GM21786 (cell line): Measurements from ENCODE around the gene NR1H3.

Source experiments
- ATAC-seq: cut with Tn5 transposase; IDR thresholded peaks from one replicate; pipeline ENCODE4 v1.9.1; 2021; ENCODE audit not compliant: unreplicated experiment

The NR1H3 gene

DNA sequence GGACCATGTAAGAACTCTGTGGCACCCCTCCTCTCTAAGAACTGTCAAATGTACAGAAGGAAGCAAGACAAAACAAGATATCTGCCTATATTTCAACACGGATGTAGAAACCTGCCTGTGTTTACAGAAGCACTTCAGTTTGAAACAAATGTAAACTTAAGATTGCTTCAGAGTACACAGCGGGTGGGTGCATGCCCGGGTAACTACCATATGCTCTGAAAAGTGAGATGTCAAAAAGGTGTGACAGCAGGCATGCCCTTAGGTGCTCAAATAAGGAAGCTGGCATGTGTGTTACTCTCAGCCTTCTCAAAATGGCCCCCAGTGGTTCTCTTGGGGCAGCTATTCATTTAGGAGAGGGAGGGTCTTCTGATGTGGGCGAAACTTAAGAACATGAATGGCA, 14.3 kb upstream of the NR1H3 start:
- ATAC-seq: no peak

DNA sequence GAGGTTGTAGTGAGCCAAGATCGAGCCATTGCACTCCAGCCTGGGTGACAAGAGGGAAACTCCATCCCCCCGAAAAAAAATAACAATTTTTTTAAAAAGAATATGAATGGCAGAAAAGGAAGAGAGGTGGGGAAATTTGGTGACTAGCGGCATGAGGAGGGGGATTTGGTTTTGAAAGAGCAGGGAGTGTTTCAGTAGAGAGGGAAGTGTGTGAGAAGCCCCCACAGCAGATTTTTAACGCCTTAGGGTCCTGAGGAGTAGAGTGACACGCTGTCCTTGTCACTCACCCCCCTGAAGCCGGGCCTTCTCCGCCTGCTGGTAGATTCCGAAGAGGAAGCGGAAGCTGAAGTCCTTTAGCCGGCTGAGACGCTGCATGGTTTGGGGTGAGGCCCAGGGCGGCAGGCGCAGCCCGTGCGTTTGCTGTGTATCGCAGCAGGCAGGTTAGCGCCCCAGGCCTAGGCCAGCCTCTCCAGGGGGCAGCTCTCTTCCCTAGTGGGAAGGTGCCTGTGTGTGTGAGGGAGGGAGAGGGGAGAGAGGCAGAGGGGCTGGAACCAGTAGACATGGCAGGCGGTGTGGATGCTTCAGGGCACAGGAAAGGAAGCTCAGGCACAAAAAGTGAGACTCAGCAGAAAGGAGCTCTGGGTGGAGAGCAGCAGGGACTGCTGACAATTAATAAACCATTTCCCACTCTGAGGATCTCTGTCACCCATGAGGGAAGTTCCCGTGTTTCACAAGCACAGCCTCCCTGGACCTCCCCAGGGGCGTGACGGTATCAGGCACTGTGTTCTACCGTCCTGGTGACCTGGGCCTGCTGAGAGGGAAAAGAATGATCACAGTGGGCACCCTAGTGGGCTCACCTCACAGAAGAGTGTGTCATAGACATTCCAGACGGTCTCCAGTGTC, 13.1 kb upstream of the NR1H3 start:
- no peak for ATAC-seq

DNA sequence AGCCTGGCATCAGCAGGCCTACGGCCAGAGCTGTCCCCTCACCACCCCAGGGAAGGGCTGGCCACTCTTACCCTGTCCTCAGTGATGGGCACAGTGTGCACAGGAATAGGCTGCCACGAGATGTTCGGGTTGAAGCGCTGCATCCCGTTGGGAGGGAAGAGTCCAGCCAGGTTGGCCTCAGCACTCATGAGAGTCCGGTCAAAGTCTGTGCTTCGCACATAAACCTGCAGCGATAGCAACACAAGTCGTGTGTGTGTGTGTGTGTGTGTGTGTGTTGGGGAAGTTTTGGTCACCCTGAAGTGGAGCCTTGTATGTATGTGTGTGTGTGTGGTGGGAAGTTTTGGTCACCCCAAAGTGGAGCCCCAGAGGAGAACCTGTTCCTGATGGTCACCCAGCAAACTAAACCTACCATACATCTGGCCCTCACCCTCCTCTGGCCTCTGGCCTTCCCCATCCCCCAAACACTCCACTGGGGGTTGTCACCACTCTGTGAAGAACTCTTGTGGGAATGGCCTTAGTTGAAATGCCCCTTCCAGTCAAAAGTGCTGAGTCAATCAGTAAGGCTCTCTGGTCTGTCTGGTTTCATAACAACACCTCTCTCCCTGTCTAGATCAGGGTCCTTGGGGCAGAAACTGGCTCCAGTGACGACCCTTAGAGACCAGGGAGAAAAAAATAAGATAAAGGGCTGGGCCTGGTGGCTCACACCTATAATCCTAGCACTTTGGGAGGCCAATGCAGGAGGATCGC, 12.0 kb upstream of the NR1H3 start:
- no peak for ATAC-seq

DNA sequence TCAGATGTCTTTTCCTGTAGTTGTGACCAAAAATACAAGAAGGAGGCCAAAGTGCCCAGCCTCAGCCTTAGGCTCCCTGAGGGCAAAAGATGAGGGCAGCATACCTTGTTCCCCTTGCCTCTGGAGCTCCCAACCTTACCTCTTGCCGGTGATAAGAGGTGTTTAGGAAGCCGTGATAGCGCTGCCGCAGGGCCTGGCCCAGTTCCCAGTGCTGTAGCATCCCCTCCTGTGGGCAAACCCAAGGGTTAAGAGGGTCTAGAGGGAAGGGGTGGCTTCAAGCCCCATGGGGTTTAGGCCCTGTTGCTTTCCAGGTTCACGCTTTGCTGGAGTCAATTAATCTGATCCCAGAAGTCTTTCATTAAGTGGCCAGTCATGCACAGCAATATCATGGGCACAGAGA, 10.3 kb upstream of the NR1H3 start:
- ATAC-seq: no peak

DNA sequence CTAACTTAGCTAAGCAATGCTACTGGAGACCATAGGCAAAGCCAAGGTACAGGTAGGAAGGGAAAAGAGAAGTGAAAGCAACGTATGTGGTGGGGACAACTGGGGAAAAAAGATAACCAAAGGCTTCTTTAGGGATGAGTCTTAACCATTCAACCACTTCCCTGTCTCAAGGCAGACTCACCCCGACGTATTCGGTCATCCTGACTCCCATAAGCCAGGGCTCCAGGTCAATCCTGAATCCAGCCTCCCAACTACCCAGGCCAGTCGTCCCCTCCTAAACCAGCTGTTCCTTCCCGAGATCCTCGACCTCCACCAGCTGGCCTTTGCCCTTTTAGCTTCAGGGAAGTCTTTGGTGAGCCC, 9.5 kb upstream of the NR1H3 start:
- ATAC-seq: peak; percentile 17

DNA sequence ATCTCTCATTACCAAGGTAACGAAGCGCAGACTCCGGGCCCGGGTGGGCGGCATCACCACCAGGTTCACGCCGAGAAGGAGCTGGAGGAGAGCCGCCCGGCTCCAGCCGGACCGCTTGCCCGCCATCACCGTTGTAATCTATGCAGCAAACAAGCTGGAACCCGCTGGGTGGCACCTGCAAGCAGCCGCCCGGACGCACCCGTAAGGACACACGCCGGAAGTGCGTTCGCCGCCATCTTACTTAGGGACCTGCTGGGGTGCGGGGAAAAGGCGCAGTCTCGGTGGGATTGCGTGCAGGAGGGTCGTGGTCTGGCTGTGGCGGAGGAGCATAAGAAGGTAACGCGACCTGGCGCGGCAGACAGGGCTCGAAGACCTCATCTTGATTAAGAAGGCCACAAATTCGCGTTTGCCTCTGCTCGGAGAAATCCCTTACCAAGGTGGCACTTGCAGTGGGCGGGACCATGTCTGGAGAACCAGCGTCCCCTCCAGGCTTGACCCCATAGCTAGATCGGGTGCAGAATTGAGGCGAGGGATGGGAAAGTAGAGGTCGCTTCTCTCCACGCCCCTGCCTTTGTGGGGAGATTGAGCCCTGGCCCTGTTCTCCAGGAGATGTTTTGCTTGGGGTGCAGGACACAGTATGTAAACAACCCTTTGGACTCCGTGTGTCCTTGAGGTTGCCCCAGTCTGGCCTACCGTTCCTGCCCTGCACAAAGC, 9.0 kb upstream of the NR1H3 start, which contains the start of gene ACP2:
Gene ACP2 (minus strand): TSS at position 151 of the 714 bp plus-strand sequence. CDS start 25 bp downstream, at position 126.
- peak; percentile 90 for ATAC-seq

DNA sequence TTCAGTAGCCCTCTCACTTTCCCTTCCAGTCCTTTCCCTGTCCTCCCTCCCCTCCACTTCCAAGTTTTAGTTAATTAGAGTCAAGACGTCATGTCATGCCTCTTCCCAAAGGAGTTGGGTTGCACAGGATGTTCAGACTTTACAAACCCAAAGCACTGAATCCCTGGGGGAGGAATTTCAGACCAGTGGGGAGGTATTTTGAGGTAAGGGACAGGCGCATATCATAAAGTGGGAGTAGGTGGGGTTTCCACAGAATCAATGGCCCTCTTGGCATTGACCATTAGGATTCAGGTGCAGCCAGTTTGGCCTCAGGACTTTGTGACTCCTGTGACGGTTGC, 8.4 kb upstream of the NR1H3 start:
- ATAC-seq: no peak

DNA sequence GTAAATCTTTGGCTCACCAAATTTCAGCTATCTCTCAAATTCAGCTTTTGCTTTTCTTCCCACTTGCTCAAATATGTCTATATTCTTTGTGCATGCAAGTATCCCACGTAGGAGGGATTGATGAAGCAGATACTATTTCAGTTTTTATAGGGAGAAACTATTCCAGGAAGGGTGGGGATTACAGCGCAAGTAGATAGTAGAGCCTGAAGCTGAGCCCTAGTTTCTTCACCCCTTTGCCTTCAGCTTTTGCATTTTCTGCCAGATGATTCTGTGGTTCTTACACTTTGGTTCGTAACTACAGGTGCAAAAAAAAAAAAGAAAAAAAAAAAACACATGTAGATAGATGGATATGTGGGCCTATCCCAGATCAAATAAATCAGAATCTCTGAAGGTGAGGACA, 6.0 kb upstream of the NR1H3 start:
- ATAC-seq: no peak

DNA sequence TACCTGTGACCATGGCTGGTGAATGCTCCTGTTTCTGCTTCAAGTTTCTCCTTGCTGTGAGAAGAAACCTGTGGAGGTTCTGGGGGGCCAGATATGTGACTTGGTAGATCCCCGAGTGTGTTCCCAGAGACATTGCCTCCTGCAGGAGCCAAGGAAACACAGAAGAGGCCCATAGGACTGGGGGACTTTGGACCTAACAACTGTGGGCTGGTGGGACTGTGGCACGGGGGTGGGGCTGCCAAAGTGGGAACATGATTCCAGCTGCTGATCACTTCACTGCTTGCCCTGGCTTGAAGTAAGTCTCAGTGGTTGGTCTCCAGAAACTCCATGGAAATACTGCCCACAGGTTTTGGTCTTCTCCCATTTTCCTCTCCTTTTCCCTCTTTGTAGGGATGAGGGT, 4.1 kb upstream of the NR1H3 start:
- no peak for ATAC-seq

DNA sequence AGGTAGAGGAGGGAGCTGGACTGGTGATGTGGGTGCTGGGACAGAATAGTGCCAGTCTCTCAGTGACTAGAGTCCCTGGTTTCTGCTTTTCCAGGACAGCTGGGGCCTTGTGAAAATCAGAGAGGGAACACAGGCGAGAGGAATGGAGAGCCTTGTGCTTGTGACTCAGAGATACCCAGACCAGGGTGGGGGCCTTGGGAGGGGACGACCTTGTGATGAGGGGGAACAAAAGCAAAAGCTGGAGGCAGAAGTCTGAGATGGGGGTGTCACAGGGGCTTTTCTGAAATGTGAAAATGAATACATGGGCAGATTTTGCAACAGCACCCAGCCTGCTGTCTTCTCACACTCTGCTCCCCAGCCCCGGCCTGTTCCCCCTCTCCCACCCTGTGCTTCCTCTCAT, 3.4 kb upstream of the NR1H3 start:
- no peak for ATAC-seq

DNA sequence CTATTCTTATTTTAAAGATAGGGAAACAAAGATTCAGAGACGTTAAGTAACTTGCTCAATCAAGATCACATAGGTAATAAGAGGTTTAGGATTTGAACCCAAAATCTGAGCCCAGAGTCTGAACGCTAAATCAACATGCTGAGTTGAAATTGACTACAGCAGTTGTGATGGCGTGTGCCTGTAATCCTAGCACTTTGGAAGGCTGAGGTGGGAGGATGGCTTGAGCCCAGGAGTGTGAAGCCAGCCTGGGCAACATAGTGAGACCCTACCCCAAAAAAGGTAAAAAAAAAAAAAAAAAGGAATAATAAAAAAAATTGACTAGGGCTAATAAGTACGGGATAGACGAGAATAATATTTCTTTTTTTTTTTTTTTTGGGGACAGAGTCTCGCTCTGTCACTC, 1.4 kb upstream of the NR1H3 start:
- no peak for ATAC-seq

DNA sequence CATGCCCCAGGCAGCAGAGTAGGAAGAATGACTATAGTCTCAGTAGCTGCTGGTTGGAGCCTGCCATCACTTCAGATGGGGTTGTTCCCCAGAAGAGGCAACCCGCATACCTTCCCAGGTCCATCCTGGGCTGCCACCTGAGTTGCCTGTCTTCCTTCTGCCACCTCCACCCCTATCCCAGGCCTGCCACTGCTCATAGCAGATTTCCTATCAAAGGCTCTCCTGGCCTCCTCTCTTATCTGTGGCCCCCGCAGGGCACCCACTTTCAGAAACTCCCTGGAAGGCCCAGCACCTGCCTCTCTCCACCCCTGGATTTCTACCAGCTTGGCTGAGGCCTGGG, 649 bp upstream of the NR1H3 start:
- ATAC-seq: no peak

DNA sequence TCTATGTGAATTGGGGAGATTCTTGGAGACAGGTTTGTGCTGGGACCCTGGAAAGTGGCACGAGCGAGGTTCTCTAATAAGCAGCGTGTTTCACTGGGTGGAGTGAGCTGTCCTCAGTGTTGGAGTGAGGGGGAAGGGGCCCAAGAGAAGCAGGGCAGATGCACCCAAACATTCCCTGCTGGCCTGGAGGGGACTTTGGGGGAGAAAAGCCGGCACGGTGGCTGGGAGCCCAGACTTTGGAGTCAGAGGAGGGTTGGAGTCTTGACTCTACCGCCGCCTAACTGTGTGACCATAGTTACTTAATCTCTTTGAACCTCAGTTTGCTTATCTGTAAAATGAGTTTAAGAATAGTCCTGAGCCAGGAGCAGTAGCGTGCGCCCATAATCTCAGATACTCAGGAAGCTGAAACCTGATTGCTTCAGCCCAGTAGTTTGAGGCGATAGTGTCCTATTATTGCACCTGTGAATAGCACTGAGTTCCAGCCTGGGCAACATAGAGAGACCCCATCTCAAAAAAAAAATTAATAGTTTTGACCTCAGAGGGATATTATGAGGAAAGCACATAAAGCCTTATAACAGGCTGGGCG, 614 bp downstream of the NR1H3 start:
- ATAC-seq: no peak

DNA sequence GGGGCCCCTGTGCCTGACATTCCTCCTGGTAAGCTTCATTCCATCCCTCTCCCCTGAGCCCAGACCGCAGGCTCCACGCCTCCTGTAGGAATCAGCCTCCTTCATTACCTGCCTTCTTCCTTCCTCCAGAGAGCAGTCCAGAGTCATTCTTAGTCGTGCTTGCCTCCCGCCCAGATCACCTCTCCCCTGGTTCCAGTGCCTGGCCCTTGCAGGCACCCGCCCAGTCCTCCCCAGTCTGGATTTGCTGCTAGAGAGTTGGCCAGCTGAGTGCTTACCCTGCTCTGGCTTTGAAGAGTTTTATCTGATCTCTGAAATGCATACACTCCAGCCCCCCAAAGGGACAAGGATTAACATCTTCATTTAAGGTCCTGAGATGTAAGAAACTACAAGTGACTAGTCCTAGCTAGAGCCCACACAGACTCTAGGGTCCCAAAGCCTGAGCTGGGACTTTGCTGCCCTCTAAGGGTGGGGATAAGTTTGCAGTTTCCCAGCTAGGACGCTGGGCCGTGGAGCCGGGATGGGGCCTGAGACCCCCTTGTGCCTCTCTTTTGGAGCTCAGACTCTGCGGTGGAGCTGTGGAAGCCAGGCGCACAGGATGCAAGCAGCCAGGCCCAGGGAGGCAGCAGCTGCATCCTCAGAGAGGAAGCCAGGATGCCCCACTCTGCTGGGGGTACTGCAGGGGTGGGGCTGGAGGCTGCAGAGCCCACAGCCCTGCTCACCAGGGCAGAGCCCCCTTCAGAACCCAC, 1.6 kb downstream of the NR1H3 start:
- no peak for ATAC-seq

DNA sequence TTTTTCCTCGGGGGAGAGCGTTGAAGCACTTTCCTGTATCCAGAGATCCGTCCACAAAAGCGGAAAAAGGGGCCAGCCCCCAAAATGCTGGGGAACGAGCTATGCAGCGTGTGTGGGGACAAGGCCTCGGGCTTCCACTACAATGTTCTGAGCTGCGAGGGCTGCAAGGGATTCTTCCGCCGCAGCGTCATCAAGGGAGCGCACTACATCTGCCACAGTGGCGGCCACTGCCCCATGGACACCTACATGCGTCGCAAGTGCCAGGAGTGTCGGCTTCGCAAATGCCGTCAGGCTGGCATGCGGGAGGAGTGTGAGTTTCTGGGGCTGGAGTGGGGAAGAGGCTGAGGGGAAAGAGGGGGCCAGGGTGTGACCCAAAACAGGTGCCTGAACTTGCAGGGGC, 2.6 kb downstream of the NR1H3 start:
- ATAC-seq: no peak

DNA sequence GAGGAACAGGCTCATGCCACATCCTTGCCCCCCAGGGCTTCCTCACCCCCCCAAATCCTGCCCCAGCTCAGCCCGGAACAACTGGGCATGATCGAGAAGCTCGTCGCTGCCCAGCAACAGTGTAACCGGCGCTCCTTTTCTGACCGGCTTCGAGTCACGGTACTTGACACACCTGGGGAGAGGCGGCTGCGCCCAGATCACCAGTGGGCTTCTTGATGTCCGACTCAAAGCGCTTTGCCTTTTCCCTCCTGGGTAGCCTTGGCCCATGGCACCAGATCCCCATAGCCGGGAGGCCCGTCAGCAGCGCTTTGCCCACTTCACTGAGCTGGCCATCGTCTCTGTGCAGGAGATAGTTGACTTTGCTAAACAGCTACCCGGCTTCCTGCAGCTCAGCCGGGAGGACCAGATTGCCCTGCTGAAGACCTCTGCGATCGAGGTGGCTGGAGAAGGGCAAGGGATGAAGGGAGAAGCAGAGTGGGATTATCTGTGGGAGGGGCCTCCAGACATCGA, 3.5 kb downstream of the NR1H3 start:
- ATAC-seq: no peak

DNA sequence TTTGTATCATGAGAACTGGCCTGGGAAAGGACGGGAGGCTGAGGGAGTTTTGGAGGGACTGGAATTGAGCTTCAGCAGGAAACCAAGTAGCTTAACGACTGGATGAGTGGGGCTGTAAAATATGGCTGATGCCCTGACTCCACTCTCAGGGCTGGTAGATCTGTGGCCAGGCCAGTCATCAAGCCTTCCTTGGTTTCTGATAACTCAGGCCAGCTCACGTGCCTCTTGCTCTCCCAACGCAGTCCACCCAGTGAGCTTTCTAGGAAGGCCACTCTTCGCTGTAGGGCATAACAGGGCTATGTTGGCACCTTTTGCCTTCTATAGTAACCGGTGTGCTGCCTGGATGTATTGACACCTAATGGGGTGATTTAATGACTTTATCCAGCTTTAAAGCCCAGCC, 6.3 kb downstream of the NR1H3 start:
- no peak for ATAC-seq

DNA sequence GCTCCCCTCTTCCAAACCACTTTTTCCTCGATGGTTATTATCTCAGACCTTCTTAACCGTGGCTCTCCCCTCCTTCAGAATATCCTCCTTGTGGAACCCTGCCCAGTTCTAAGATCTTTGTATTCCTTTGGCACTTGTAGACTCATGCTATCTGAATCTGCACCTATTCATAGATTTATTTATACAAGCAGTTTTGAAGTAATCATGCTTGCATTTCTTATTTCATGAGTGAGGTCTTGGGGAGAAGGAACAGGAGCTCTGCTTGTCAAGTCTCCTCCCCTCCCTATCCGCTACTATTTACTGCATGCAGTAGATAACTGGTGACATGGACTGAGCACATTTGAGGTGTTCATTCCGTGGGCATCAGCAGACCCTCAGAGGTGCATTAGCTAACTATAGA, 6.7 kb downstream of the NR1H3 start:
- ATAC-seq: no peak

DNA sequence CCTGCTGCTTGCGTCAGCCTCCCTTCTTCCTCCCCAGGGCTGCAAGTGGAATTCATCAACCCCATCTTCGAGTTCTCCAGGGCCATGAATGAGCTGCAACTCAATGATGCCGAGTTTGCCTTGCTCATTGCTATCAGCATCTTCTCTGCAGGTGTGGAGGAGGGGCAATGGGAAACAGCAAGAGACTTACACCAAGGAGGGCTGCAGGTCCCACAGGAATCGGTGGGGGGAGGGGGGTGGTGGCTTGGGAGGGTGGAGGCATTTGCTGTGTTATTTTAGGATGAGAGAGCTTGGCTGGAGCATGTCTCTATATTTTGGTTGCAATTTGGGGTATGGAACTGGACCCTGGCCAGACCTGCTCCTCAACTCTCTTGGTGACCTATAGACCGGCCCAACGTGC, 10.1 kb downstream of the NR1H3 start:
- no peak for ATAC-seq

DNA sequence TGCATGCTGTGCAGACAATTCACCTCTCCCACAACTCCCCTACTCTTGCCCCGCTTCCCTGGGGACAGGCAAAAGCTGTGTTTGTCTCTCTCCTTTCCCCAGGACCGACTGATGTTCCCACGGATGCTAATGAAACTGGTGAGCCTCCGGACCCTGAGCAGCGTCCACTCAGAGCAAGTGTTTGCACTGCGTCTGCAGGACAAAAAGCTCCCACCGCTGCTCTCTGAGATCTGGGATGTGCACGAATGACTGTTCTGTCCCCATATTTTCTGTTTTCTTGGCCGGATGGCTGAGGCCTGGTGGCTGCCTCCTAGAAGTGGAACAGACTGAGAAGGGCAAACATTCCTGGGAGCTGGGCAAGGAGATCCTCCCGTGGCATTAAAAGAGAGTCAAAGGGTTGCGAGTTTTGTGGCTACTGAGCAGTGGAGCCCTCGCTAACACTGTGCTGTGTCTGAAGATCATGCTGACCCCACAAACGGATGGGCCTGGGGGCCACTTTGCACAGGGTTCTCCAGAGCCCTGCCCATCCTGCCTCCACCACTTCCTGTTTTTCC, 10.7 kb downstream of the NR1H3 start:
- ATAC-seq: no peak
